IPS-18c (cell line): ENCODE data around the gene USF2.
A peak's percentile ranks its signal among the peaks of the same experiment; 100 is the strongest.
"Not testable (repeated sequence)": the region's sequence is repeated elsewhere in the genome, so short reads cannot be mapped to it uniquely, and the experiment has no call there.

Experiments used
- H3K4me3 ChIP-seq: 2 replicates; pipeline ENCODE4 v1.7.0; 2013; ENCODE audit warnings: low read depth, mild to moderate bottlenecking, low read length, moderate library complexity; ENCODE audit not compliant: insufficient read depth
- H3K9me3 ChIP-seq: one replicate; pipeline ENCODE4 v1.6.1; 2013; ENCODE audit warnings: mild to moderate bottlenecking, low read length, moderate library complexity; ENCODE audit not compliant: control insufficient read depth, insufficient read depth

Gene USF2

GRCh38 chr19:35236638-35237400, 31.9 kb upstream of the USF2 start:
- H3K9me3 ChIP-seq, result no peaks in the 10 kb centered on the region
- H3K4me3 ChIP-seq, result no peak overlapping the region

- not testable (repeated sequence) for H3K4me3 ChIP-seq, H3K9me3 ChIP-seq
Measured at GRCh38 chr19:35239597-35239996, 29.2 kb upstream of the USF2 start.

- Histone ChIP-seq H3K4me3 (no peak overlapping the region), H3K9me3 (no peaks in the 10 kb centered on the region)
Measured at GRCh38 chr19:35240327-35240726, 28.4 kb upstream of the USF2 start.

- H3K9me3 ChIP-seq, result no peaks in the 10 kb centered on the region
- H3K4me3 ChIP-seq, result no peak overlapping the region
Measured at GRCh38 chr19:35241417-35241816, 27.3 kb upstream of the USF2 start.

- Histone ChIP-seq H3K9me3 (no peaks in the 10 kb centered on the region), H3K4me3 (no peak overlapping the region)
Measured at GRCh38 chr19:35246466-35247092, 22.2 kb upstream of the USF2 start.

GRCh38 chr19:35247526-35248309, 21.0 kb upstream of the USF2 start:
- peak overlapping the region; percentile 85 for H3K4me3 ChIP-seq

GRCh38 chr19:35248310-35249145, 20.2 kb upstream of the USF2 start, which contains the start of gene LSR:
LSR (plus strand) TSS chr19:35249002; CDS start chr19:35249023, 21 bp downstream.
- no peaks in the 10 kb centered on the region for H3K9me3 ChIP-seq
- H3K4me3 ChIP-seq, result peak within 1 kb of the TSS; percentile 85

More at GRCh38 chr19:35247526-35248309, 21.0 kb upstream of the USF2 start:
- no peaks in the 10 kb centered on the region for H3K9me3 ChIP-seq

- H3K4me3 ChIP-seq, result peak overlapping the region; percentile 85
- H3K9me3 ChIP-seq, result no peaks in the 10 kb centered on the region
Measured at GRCh38 chr19:35249146-35249847, 19.5 kb upstream of the USF2 start.

- Histone ChIP-seq H3K4me3 (peak overlapping the region; percentile 85), H3K9me3 (no peaks in the 10 kb centered on the region)
Measured at GRCh38 chr19:35249848-35250711, 18.7 kb upstream of the USF2 start.

- H3K4me3 ChIP-seq, result no peak overlapping the region
- no peaks in the 10 kb centered on the region for H3K9me3 ChIP-seq
Measured at GRCh38 chr19:35251456-35251855, 17.3 kb upstream of the USF2 start.

- Histone ChIP-seq H3K9me3 (no peaks in the 10 kb centered on the region), H3K4me3 (no peak overlapping the region)
Measured at GRCh38 chr19:35253316-35254286, 15.2 kb upstream of the USF2 start.

GRCh38 chr19:35254341-35255297, 14.1 kb upstream of the USF2 start:
- Histone ChIP-seq H3K9me3 (no peaks in the 10 kb centered on the region), H3K4me3 (no peak overlapping the region)

- H3K9me3 ChIP-seq, result no peaks in the 10 kb centered on the region
Measured at GRCh38 chr19:35256566-35256965, 12.2 kb upstream of the USF2 start.

GRCh38 chr19:35257113-35257461, 11.7 kb upstream of the USF2 start:
- Histone ChIP-seq H3K4me3 (no peak overlapping the region), H3K9me3 (no peaks in the 10 kb centered on the region)

More at GRCh38 chr19:35256566-35256965, 12.2 kb upstream of the USF2 start:
- H3K4me3 ChIP-seq, result no peak overlapping the region
